ENCODE results near the gene ADAMTS13. TPM values are rescaled to one million over a fixed set of nuclear protein-coding genes. Genes with fewer than 3 reads are reported as not detected.
A peak's percentile ranks its signal among the peaks of the same experiment; 100 is the strongest.

Gene ADAMTS13
- total and polyA plus RNA-seq, 9 of the 15 experiments (the other 6 are each of a cell fraction or from before 2014, with no cell fraction given), result 0.03 to 0.20 (median 0.04) TPM; not detected in 4

GRCh38 chr9:133417541-133418461 lies 4.4 kb upstream of the ADAMTS13 start, which contains the start of gene REXO4 (continued):
- TF ChIP-seq ZBTB40 (IDR thresholded peaks at IDR 0.05) (peak; percentile 100), ZBTB40 (CRISPR knock-in tag; IDR thresholded peaks at IDR 0.05) (no peak), ZNF431 (CRISPR knock-in tag; IDR thresholded peaks at IDR 0.05) (no peak), CHD7 (IDR thresholded peaks at IDR 0.05; ENCODE audit: low read depth, low read length) (no peak)
